GM12891 (cell line): ENCODE measurements around the gene MBD5.

Source experiments
- POLR2A ChIP-seq: IDR thresholded peaks from 2 replicates; pipeline ENCODE4 v1.6.1; 2011; ENCODE audit warnings: low read depth, low read length, control low read depth
- TAF1 ChIP-seq: IDR thresholded peaks from 2 replicates; pipeline ENCODE4 v1.6.1; 2011; ENCODE audit warnings: low read depth, low read length, control low read depth

- TF ChIP-seq TAF1 (no peak), POLR2A (no peak)
These were observed 181.3 kb downstream of the MBD5 start for GRCh38 chr2:148202237-148202636.
